K562 (cell line): ENCODE measurements around the gene ZNF280D. TPM values are rescaled to one million over a fixed set of nuclear protein-coding genes. Genes with fewer than 3 reads are reported as not detected.
"Not testable (repeated sequence)": the region's sequence is repeated elsewhere in the genome, so short reads cannot be mapped to it uniquely, and the experiment has no call there.

Source experiments
- ATAC-seq: fragments of 200-7000 bp; cut with Tn5 transposase; 3 replicates; pipeline ENCODE4 v1.9.1; 2020; ENCODE audit warnings: moderate library complexity
- BruUV-seq: library from RNA; stranded (reverse); fragments of 400-500 nt; replicated peaks from 2 replicates; lab custom pipeline; 2021; lab: Mats Ljungman, UMichigan
- CTCF ChIA-PET: fragments of 300-600 bp; formaldehyde crosslinking; extraction: SDS; loops from one replicate; lab custom pipeline; 2021; ENCODE audit warnings: low intra/inter-chr PET ratio; lab: Yijun Ruan, JAX
- POLR2A ChIA-PET: fragments of 300-600, 350-650 bp; sonication (Branson Sonifier 250); formaldehyde crosslinking; extraction: SDS; loops from one replicate; lab custom pipeline; 2021; ENCODE audit warnings: antibody characterized with exemption, inconsistent platforms; lab: Yijun Ruan, JAX
- DNase-seq, 4 experiments: peaks; one replicate each; pipeline versions ENCODE4 v3.0.0 to v3.0.0-alpha.2; 2011 to 2018; ENCODE audit warnings: low spot score in 3 of 4, mixed read lengths in 3 of 4; ENCODE audit errors: extremely low read depth in 1 of 4
- FAIRE-seq: peaks from 2 replicates; lab custom pipeline; 2011; peaks lifted over from hg19 to GRCh38; lab: Jason Lieb, UNC
- H2AFZ ChIP-seq: 2 replicates; pipeline ENCODE4 v1.6.0; 2011; ENCODE audit warnings: low read depth, low read length, control low read depth, inconsistent platforms
- H3K27ac ChIP-seq: fragments of 200-600 bp; 3 replicates; pipeline ENCODE4 v1.8.0; 2011; ENCODE audit warnings: low read depth, mild to moderate bottlenecking, control low read depth, inconsistent platforms, low read length, moderate library complexity, mixed read lengths; ENCODE audit errors: extremely low read depth
- H3K27me3 ChIP-seq, 2 experiments: fragments of 300-600 bp in 1 of 2; 2 replicates in 1 of 2; 3 replicates in 1 of 2; pipeline versions ENCODE4 v1.6.0 to v1.8.0; 2011; ENCODE audit warnings: inconsistent platforms in 2 of 2, low read length in 2 of 2, mild to moderate bottlenecking in 1 of 2, mixed read lengths in 1 of 2, moderate library complexity in 1 of 2; ENCODE audit not compliant: control insufficient read depth in 2 of 2, insufficient read depth in 2 of 2
- H3K36me3 ChIP-seq: fragments of 300-600 bp; 3 replicates; pipeline ENCODE4 v1.8.0; 2011; ENCODE audit warnings: mild to moderate bottlenecking, low read length, inconsistent platforms; ENCODE audit not compliant: control insufficient read depth, insufficient read depth
- H3K4me1 ChIP-seq, 2 experiments: fragments of 200-600 bp in 1 of 2; replicated peaks in 1 of 2; 2 replicates in 1 of 2; 3 replicates in 1 of 2; pipeline versions ENCODE4 v1.5.1 to v1.8.0; 2011; ENCODE audit warnings: inconsistent platforms in 2 of 2, low read length in 2 of 2, mild to moderate bottlenecking in 1 of 2, mixed read lengths in 1 of 2, moderate library complexity in 1 of 2; ENCODE audit not compliant: control insufficient read depth in 2 of 2, insufficient read depth in 2 of 2
- H3K4me2 ChIP-seq: 2 replicates; pipeline ENCODE4 v1.6.1; 2011; ENCODE audit warnings: low read length, control low read depth, inconsistent platforms, mixed read lengths; ENCODE audit not compliant: insufficient read depth
- H3K4me3 ChIP-seq: fragments of 200-600 bp; sonication (generic), shearing (Covaris generic); 2 replicates; pipeline ENCODE4 v1.5.1; 2016; ENCODE audit warnings: control low read depth, inconsistent platforms
- H3K79me2 ChIP-seq: fragments of 200-600 bp; 3 replicates; pipeline ENCODE4 v1.8.0; 2011; ENCODE audit warnings: low read length, inconsistent platforms; ENCODE audit not compliant: control insufficient read depth, insufficient read depth
- H3K9ac ChIP-seq, 2 experiments: 2 replicates each; pipeline versions ENCODE4 v1.6.0 to v1.6.1; 2011; ENCODE audit warnings: low read depth in 2 of 2, low read length in 2 of 2, control low read depth in 1 of 2, inconsistent platforms in 1 of 2, mild to moderate bottlenecking in 1 of 2, mixed read lengths in 1 of 2; ENCODE audit not compliant: insufficient read depth in 1 of 2
- H3K9me1 ChIP-seq: one replicate; pipeline ENCODE4 v1.6.0; 2011; ENCODE audit warnings: inconsistent platforms, mild to moderate bottlenecking, low read length, moderate library complexity; ENCODE audit not compliant: control insufficient read depth, insufficient read depth
- H3K9me3 ChIP-seq: replicated peaks from 2 replicates; pipeline ENCODE4 v1.5.1; 2011; ENCODE audit warnings: low read depth, low read length, inconsistent platforms; ENCODE audit not compliant: control insufficient read depth, insufficient read depth
- H4K20me1 ChIP-seq: replicated peaks from 2 replicates; pipeline ENCODE4 v1.6.1; 2011; ENCODE audit warnings: low read length, inconsistent platforms, mixed read lengths; ENCODE audit not compliant: control insufficient read depth, insufficient read depth
- BCOR ChIP-seq: fragments of 450-650 bp; IDR thresholded peaks from 2 replicates; pipeline ENCODE4 v1.6.1; 2016
- DLX4 ChIP-seq: fragments of 250-450 bp; sonication (Bioruptor Pico); IDR thresholded peaks from 2 replicates; pipeline ENCODE4 v1.6.1; 2021; ENCODE audit warnings: mild to moderate bottlenecking
- FOXM1 ChIP-seq, 2 experiments: fragments of 450-650 bp in 1 of 2; sonication (generic) in 1 of 2; formaldehyde crosslinking in 1 of 2; IDR thresholded peaks; 2 replicates each; pipeline versions ENCODE4 v1.6.1 to v1.9.0; 2017 to 2022; ENCODE audit warnings: low read depth in 2 of 2, mild to moderate bottlenecking in 2 of 2, missing genetic modification reagents in 1 of 2, moderate library complexity in 1 of 2
- ID3 ChIP-seq, 2 experiments: fragments of 250-450 bp in 1 of 2; fragments of 450-650 bp in 1 of 2; sonication (Bioruptor Pico) in 1 of 2; IDR thresholded peaks; 2 replicates each; pipeline versions ENCODE4 v1.6.1 to v1.8.0; 2016 to 2021; ENCODE audit warnings: mild to moderate bottlenecking in 2 of 2, moderate library complexity in 2 of 2, missing compliant biosample characterization in 1 of 2, missing genetic modification characterization in 1 of 2
- KDM1A ChIP-seq, 2 experiments: fragments of 450-650 bp; IDR thresholded peaks; 2 replicates each; pipeline ENCODE4 v1.6.1; 2016; ENCODE audit warnings: mild to moderate bottlenecking in 2 of 2
- MAZ ChIP-seq, 2 experiments: fragments of 450-650 bp in 1 of 2; sonication (generic) in 1 of 2; formaldehyde crosslinking; IDR thresholded peaks in 1 of 2; conservative IDR thresholded peaks in 1 of 2; 2 replicates each; pipeline versions ENCODE4 v1.4.0 to v1.5.0; 2020; ENCODE audit warnings: mild to moderate bottlenecking in 1 of 2, missing genetic modification reagents in 1 of 2
- NRF1 ChIP-seq, 2 experiments: fragments of 450-650 bp; IDR thresholded peaks in 1 of 2; conservative IDR thresholded peaks in 1 of 2; 2 replicates each; pipeline ENCODE4 v1.6.1; 2014; ENCODE audit warnings: mild to moderate bottlenecking in 2 of 2
- RBM25 ChIP-seq: fragments of 200-400 bp; formaldehyde crosslinking; IDR thresholded peaks from 2 replicates; pipeline ENCODE4 v1.6.1; 2018; ENCODE audit warnings: low read length, low read depth, moderate library complexity; ENCODE audit not compliant: severe bottlenecking
- SIN3A ChIP-seq, 2 experiments: fragments of 150-350 bp in 1 of 2; IDR thresholded peaks; 2 replicates each; pipeline ENCODE4 v1.6.1; 2011 to 2016; ENCODE audit warnings: borderline replicate concordance in 2 of 2, low read depth in 2 of 2, low read length in 2 of 2, mild to moderate bottlenecking in 2 of 2, moderate library complexity in 2 of 2; ENCODE audit not compliant: control insufficient read depth in 1 of 2
- TCF7L2 ChIP-seq: fragments of 150-350 bp; IDR thresholded peaks from 2 replicates; pipeline ENCODE4 v1.6.1; 2016; ENCODE audit warnings: low read depth, mild to moderate bottlenecking, low read length, moderate library complexity
- ZFP30 ChIP-seq: fragments of 250-450 bp; sonication (Bioruptor Pico); IDR thresholded peaks from 2 replicates; pipeline ENCODE4 v1.8.0; 2022; ENCODE audit warnings: moderate library complexity, mild to moderate bottlenecking, inconsistent platforms, borderline replicate concordance
- ZNF146 ChIP-seq: IDR thresholded peaks from one replicate; pipeline ENCODE4 v1.6.1; 2018; ENCODE audit warnings: missing compliant biosample characterization; ENCODE audit not compliant: unreplicated experiment
- ZNF224 ChIP-seq: sonication (generic); formaldehyde crosslinking; IDR thresholded peaks from 2 replicates; pipeline ENCODE4 v1.8.0; 2022; ENCODE audit warnings: mild to moderate bottlenecking, missing genetic modification reagents
- ZNF77 ChIP-seq: fragments of 250-450 bp; sonication (Bioruptor Pico); IDR thresholded peaks from 2 replicates; pipeline ENCODE4 v1.5.0; 2020
- WGBS: fragments of 100-300 bp; shearing (Covaris generic); methylation state at CpG from one replicate; pipeline ENCODE4 v1.1.6; 2016; ENCODE audit warnings: low coverage, mixed read lengths; ENCODE audit not compliant: insufficient coverage; ENCODE audit errors: missing lambda C conversion rate; 5-methylcytosine and 5-hydroxymethylcytosine counted together
- in situ Hi-C: fragments of 300-500 bp; cut with MboI; formaldehyde crosslinking; loops from 4 replicates; pipeline ENCODE4 v1.15.0; 2018; ENCODE audit warnings: inconsistent platforms, mixed read lengths
- intact Hi-C: fragments of 100-400 bp; cut with micrococcal nuclease; formaldehyde crosslinking; loops from 2 replicates; pipeline ENCODE4 v1.14.2; 2022
- polyA plus RNA-seq, 8 experiments: library from polyadenylated mRNA; depleted of rRNA in 4 of 8; stranded (reverse) in 5 of 8; unstranded in 3 of 8; fragments of >200 nt; fragmentation: Nextera tagmentation in 2 of 8; fragmentation: Illumina TruSeq in 1 of 8; extraction: Ambion mirVana in 2 of 8; extraction: Trizol in 1 of 8; gene quantifications; 2 replicates each; pipeline versions ENCODE4 v1.2.1 to v1.2.3, GENCODE V29; 2011 to 2014; ENCODE audit warnings: inconsistent platforms in 1 of 8, missing spikeins in 1 of 8
- total RNA-seq, 7 experiments: library from RNA; depleted of rRNA in 6 of 7; stranded (reverse); fragments of >200 nt in 6 of 7; fragmentation: Illumina TruSeq in 2 of 7; extraction: Trizol in 2 of 7; gene quantifications; 2 replicates each; pipeline versions ENCODE4 v1.2.1 to v1.2.3, GENCODE V29; 2011 to 2021; ENCODE audit warnings: low replicate concordance in 1 of 7

The ZNF280D gene
- total and polyA plus RNA-seq, 9 of the 15 experiments (the other 6 are each of a cell fraction or from before 2014, with no cell fraction given) = 8.3 to 21.8 (median 18.4) TPM

GRCh38 chr15:56709502-56709901 lies 23.8 kb downstream of the ZNF280D start:
- H4K20me1 ChIP-seq, H3K27ac ChIP-seq, ATAC-seq, BruUV-seq, H3K9me1 ChIP-seq, H3K27me3 ChIP-seq, CTCF ChIA-PET, H3K4me3 ChIP-seq, POLR2A ChIA-PET, H3K9me3 ChIP-seq, H3K36me3 ChIP-seq, H2AFZ ChIP-seq, H3K4me2 ChIP-seq, H3K4me1 ChIP-seq, FAIRE-seq, DNase-seq, in situ Hi-C loops, intact Hi-C loops, H3K9ac ChIP-seq: not testable (repeated sequence)
- 0 out of 4 replicates have a peak, but pooled peaks have one; percentile 13 to 15 for TF ChIP-seq KDM1A (IDR thresholded peaks at IDR 0.05)
- TF ChIP-seq BCOR = peak; percentile 21; the same call in 1 of the 2 replicates
- peak; percentile 23 for TF ChIP-seq RBM25
- TF ChIP-seq ZNF146 (CRISPR knock-in tag) = peak; percentile 73
- H3K79me2 ChIP-seq = peaks cover 27% of the 10 kb centered on the region; the same call in 2 of the 3 replicates
- 95% methylated on average over 4 of the region's 5 CpGs for WGBS

GRCh38 chr15:56699743-56700142 lies 33.6 kb downstream of the ZNF280D start:
- ATAC-seq (no peak), FAIRE-seq (no peak), DNase-seq (no peak)
- Histone ChIP-seq H3K4me1 (no peaks in the 10 kb centered on the region), H3K4me3 (no peak overlapping the region), H3K36me3 (peaks cover 29% of the 10 kb centered on the region; the same call in 2 of the 3 replicates), H2AFZ (no peak overlapping the region), H3K9me1 (no peaks in the 10 kb centered on the region), H3K9me3 (no peaks in the 10 kb centered on the region), H3K4me2 (no peak overlapping the region), H3K79me2 (no peaks in the 10 kb centered on the region), H4K20me1 (no peaks in the 10 kb centered on the region), H3K27me3 (no peaks in the 10 kb centered on the region), H3K9ac (no peak overlapping the region), H3K27ac (no peak overlapping the region)
- in situ Hi-C loops = no loop called here
- no TSS peak for BruUV-seq
- WGBS = 87% methylated on average over 1 of the region's 1 CpG
- intact Hi-C loops = no loop called here
- ChIA-PET POLR2A (interaction anchor here (1.2 kb wide), 1 partner anchor 12 kb away, joined by 3 read pairs; no protein-coding TSS in a partner anchor), CTCF (no interaction called here)
- TF ChIP-seq DLX4 (no peak), SIN3A (IDR thresholded peaks at IDR 0.05; ENCODE audit: borderline replicate concordance in 2 of 2, control insufficient read depth in 1 of 2, low read depth in 2 of 2, low read length in 2 of 2) (no peak), ZNF77 (CRISPR knock-in tag) (no peak), FOXM1 (IDR thresholded peaks at IDR 0.05; ENCODE audit: low read depth) (no peak), FOXM1 (CRISPR knock-in tag; IDR thresholded peaks at IDR 0.05; ENCODE audit: low read depth) (no peak), ID3 (CRISPR knock-in tag; IDR thresholded peaks at IDR 0.05) (no peak), ID3 (tag; IDR thresholded peaks at IDR 0.05) (no peak), ZFP30 (no peak), NRF1 (conservative IDR thresholded peaks at IDR 0.05 in 1 of 2, IDR thresholded peaks at IDR 0.05 in 1 of 2) (no peak), ZNF224 (no peak), TCF7L2 (no peak), MAZ (CRISPR knock-in tag; conservative IDR thresholded peaks at IDR 0.05 in 1 of 2, IDR thresholded peaks at IDR 0.05 in 1 of 2) (no peak)
